K562 (cell line): ENCODE results near the gene TREX2. TPM values are rescaled to one million over a fixed set of nuclear protein-coding genes. Genes with fewer than 3 reads are reported as not detected.

Experiments
- ATAC-seq: fragments of 200-7000 bp; cut with Tn5 transposase; 3 replicates; pipeline ENCODE4 v1.9.1; 2020; ENCODE audit warnings: moderate library complexity
- BruUV-seq: library from RNA; stranded (reverse); fragments of 400-500 nt; replicated peaks from 2 replicates; lab custom pipeline; 2021; lab: Mats Ljungman, UMichigan
- CTCF ChIA-PET: fragments of 300-600 bp; formaldehyde crosslinking; extraction: SDS; loops from one replicate; lab custom pipeline; 2021; ENCODE audit warnings: low intra/inter-chr PET ratio; lab: Yijun Ruan, JAX
- POLR2A ChIA-PET: fragments of 300-600, 350-650 bp; sonication (Branson Sonifier 250); formaldehyde crosslinking; extraction: SDS; loops from one replicate; lab custom pipeline; 2021; ENCODE audit warnings: antibody characterized with exemption, inconsistent platforms; lab: Yijun Ruan, JAX
- DNase-seq, 4 experiments: peaks; one replicate each; pipeline versions ENCODE4 v3.0.0 to v3.0.0-alpha.2; 2011 to 2018; ENCODE audit warnings: low spot score in 3 of 4, mixed read lengths in 3 of 4; ENCODE audit errors: extremely low read depth in 1 of 4
- FAIRE-seq: peaks from 2 replicates; lab custom pipeline; 2011; peaks lifted over from hg19 to GRCh38; lab: Jason Lieb, UNC
- H2AFZ ChIP-seq: 2 replicates; pipeline ENCODE4 v1.6.0; 2011; ENCODE audit warnings: low read depth, low read length, control low read depth, inconsistent platforms
- H3K27ac ChIP-seq: fragments of 200-600 bp; 3 replicates; pipeline ENCODE4 v1.8.0; 2011; ENCODE audit warnings: low read depth, mild to moderate bottlenecking, control low read depth, inconsistent platforms, low read length, moderate library complexity, mixed read lengths; ENCODE audit errors: extremely low read depth
- H3K27me3 ChIP-seq, 2 experiments: fragments of 300-600 bp in 1 of 2; 2 replicates in 1 of 2; 3 replicates in 1 of 2; pipeline versions ENCODE4 v1.6.0 to v1.8.0; 2011; ENCODE audit warnings: inconsistent platforms in 2 of 2, low read length in 2 of 2, mild to moderate bottlenecking in 1 of 2, mixed read lengths in 1 of 2, moderate library complexity in 1 of 2; ENCODE audit not compliant: control insufficient read depth in 2 of 2, insufficient read depth in 2 of 2
- H3K36me3 ChIP-seq: fragments of 300-600 bp; 3 replicates; pipeline ENCODE4 v1.8.0; 2011; ENCODE audit warnings: mild to moderate bottlenecking, low read length, inconsistent platforms; ENCODE audit not compliant: control insufficient read depth, insufficient read depth
- H3K4me1 ChIP-seq, 2 experiments: fragments of 200-600 bp in 1 of 2; replicated peaks in 1 of 2; 2 replicates in 1 of 2; 3 replicates in 1 of 2; pipeline versions ENCODE4 v1.5.1 to v1.8.0; 2011; ENCODE audit warnings: inconsistent platforms in 2 of 2, low read length in 2 of 2, mild to moderate bottlenecking in 1 of 2, mixed read lengths in 1 of 2, moderate library complexity in 1 of 2; ENCODE audit not compliant: control insufficient read depth in 2 of 2, insufficient read depth in 2 of 2
- H3K4me2 ChIP-seq: 2 replicates; pipeline ENCODE4 v1.6.1; 2011; ENCODE audit warnings: low read length, control low read depth, inconsistent platforms, mixed read lengths; ENCODE audit not compliant: insufficient read depth
- H3K4me3 ChIP-seq: fragments of 200-600 bp; sonication (generic), shearing (Covaris generic); 2 replicates; pipeline ENCODE4 v1.5.1; 2016; ENCODE audit warnings: control low read depth, inconsistent platforms
- H3K79me2 ChIP-seq: fragments of 200-600 bp; 3 replicates; pipeline ENCODE4 v1.8.0; 2011; ENCODE audit warnings: low read length, inconsistent platforms; ENCODE audit not compliant: control insufficient read depth, insufficient read depth
- H3K9ac ChIP-seq, 2 experiments: 2 replicates each; pipeline versions ENCODE4 v1.6.0 to v1.6.1; 2011; ENCODE audit warnings: low read depth in 2 of 2, low read length in 2 of 2, control low read depth in 1 of 2, inconsistent platforms in 1 of 2, mild to moderate bottlenecking in 1 of 2, mixed read lengths in 1 of 2; ENCODE audit not compliant: insufficient read depth in 1 of 2
- H3K9me1 ChIP-seq: one replicate; pipeline ENCODE4 v1.6.0; 2011; ENCODE audit warnings: inconsistent platforms, mild to moderate bottlenecking, low read length, moderate library complexity; ENCODE audit not compliant: control insufficient read depth, insufficient read depth
- H3K9me3 ChIP-seq: replicated peaks from 2 replicates; pipeline ENCODE4 v1.5.1; 2011; ENCODE audit warnings: low read depth, low read length, inconsistent platforms; ENCODE audit not compliant: control insufficient read depth, insufficient read depth
- H4K20me1 ChIP-seq: replicated peaks from 2 replicates; pipeline ENCODE4 v1.6.1; 2011; ENCODE audit warnings: low read length, inconsistent platforms, mixed read lengths; ENCODE audit not compliant: control insufficient read depth, insufficient read depth
- HNRNPK ChIP-seq: fragments of 200-400 bp; formaldehyde crosslinking; IDR thresholded peaks from one replicate; pipeline ENCODE4 v1.6.1; 2018; ENCODE audit warnings: mild to moderate bottlenecking, low read depth, low read length; ENCODE audit not compliant: poor library complexity, severe bottlenecking
- JUN ChIP-seq, 2 experiments: sonication (generic) in 1 of 2; formaldehyde crosslinking in 1 of 2; IDR thresholded peaks; 2 replicates each; pipeline versions ENCODE4 v1.6.1 to v1.8.0; 2012 to 2022; ENCODE audit warnings: borderline replicate concordance in 2 of 2, mild to moderate bottlenecking in 2 of 2, improper control_type of control experiment in 1 of 2, low read depth in 1 of 2, low read length in 1 of 2, missing genetic modification reagents in 1 of 2
- MEF2A ChIP-seq: IDR thresholded peaks from 2 replicates; pipeline ENCODE4 v1.6.1; 2011; ENCODE audit warnings: low read depth, mild to moderate bottlenecking, low read length, moderate library complexity; ENCODE audit not compliant: control insufficient read depth
- PHF21A ChIP-seq: fragments of 450-650 bp; IDR thresholded peaks from 2 replicates; pipeline ENCODE4 v1.6.1; 2017; ENCODE audit warnings: low read depth, borderline replicate concordance
- SRSF7 ChIP-seq: fragments of 200-400 bp; formaldehyde crosslinking; optimal IDR thresholded peaks from 2 replicates; pipeline ENCODE3; 2017; ENCODE audit warnings: mild to moderate bottlenecking, low read depth, low read length
- ZBTB1 ChIP-seq: sonication (generic); formaldehyde crosslinking; IDR thresholded peaks from 2 replicates; pipeline ENCODE4 v1.8.1; 2023; ENCODE audit warnings: missing genetic modification reagents, low read depth, mild to moderate bottlenecking, borderline replicate concordance
- ZNF436 ChIP-seq: fragments of 250-450, 450-650 bp; sonication (Bioruptor Pico); formaldehyde crosslinking; IDR thresholded peaks from 2 replicates; pipeline ENCODE4 v1.7.0; 2020; ENCODE audit warnings: mild to moderate bottlenecking
- WGBS: fragments of 100-300 bp; shearing (Covaris generic); methylation state at CpG from one replicate; pipeline ENCODE4 v1.1.6; 2016; ENCODE audit warnings: low coverage, mixed read lengths; ENCODE audit not compliant: insufficient coverage; ENCODE audit errors: missing lambda C conversion rate; 5-methylcytosine and 5-hydroxymethylcytosine counted together
- in situ Hi-C: fragments of 300-500 bp; cut with MboI; formaldehyde crosslinking; loops from 4 replicates; pipeline ENCODE4 v1.15.0; 2018; ENCODE audit warnings: inconsistent platforms, mixed read lengths
- intact Hi-C: fragments of 100-400 bp; cut with micrococcal nuclease; formaldehyde crosslinking; loops from 2 replicates; pipeline ENCODE4 v1.14.2; 2022
- polyA plus RNA-seq, 8 experiments: library from polyadenylated mRNA; depleted of rRNA in 4 of 8; stranded (reverse) in 5 of 8; unstranded in 3 of 8; fragments of >200 nt; fragmentation: Nextera tagmentation in 2 of 8; fragmentation: Illumina TruSeq in 1 of 8; extraction: Ambion mirVana in 2 of 8; extraction: Trizol in 1 of 8; gene quantifications; 2 replicates each; pipeline versions ENCODE4 v1.2.1 to v1.2.3, GENCODE V29; 2011 to 2014; ENCODE audit warnings: inconsistent platforms in 1 of 8, missing spikeins in 1 of 8
- total RNA-seq, 7 experiments: library from RNA; depleted of rRNA in 6 of 7; stranded (reverse); fragments of >200 nt in 6 of 7; fragmentation: Illumina TruSeq in 2 of 7; extraction: Trizol in 2 of 7; gene quantifications; 2 replicates each; pipeline versions ENCODE4 v1.2.1 to v1.2.3, GENCODE V29; 2011 to 2021; ENCODE audit warnings: low replicate concordance in 1 of 7

The TREX2 gene
- total and polyA plus RNA-seq, 9 of the 15 experiments (the other 6 are each of a cell fraction or from before 2014, with no cell fraction given): 0.07 to 1.5 (median 0.33) TPM; not detected in 2

GRCh38 chrX:153477901-153478300 is 32.0 kb upstream of the TREX2 start:
- Histone ChIP-seq H3K4me2 (no peak overlapping the region), H3K9me3 (no peaks in the 10 kb centered on the region), H3K4me3 (no peak overlapping the region), H3K36me3 (no peaks in the 10 kb centered on the region), H3K79me2 (no peaks in the 10 kb centered on the region), H2AFZ (no peak overlapping the region), H4K20me1 (no peaks in the 10 kb centered on the region), H3K4me1 (peaks cover 4 to 54% of the 10 kb centered on the region in 2 experiments; a peak in 4 of 5 replicates), H3K27me3 (no peaks in the 10 kb centered on the region), H3K27ac (no peak overlapping the region), H3K9me1 (no peaks in the 10 kb centered on the region), H3K9ac (no peak overlapping the region)
- TF ChIP-seq JUN (IDR thresholded peaks at IDR 0.05; ENCODE audit: borderline replicate concordance, low read depth, low read length) (no peak), JUN (CRISPR knock-in tag; IDR thresholded peaks at IDR 0.05; ENCODE audit: borderline replicate concordance) (no peak), ZNF436 (CRISPR knock-in tag) (no peak), SRSF7 (no peak), MEF2A (no peak), PHF21A (no peak), ZBTB1 (no peak), HNRNPK (no peak)
- in situ Hi-C loops (no loop called here), intact Hi-C loops (no loop called here)
- no peak for DNase-seq
- WGBS: 25% methylated on average over 8 of the region's 9 CpGs
- FAIRE-seq: no peak
- no peak for ATAC-seq
- ChIA-PET POLR2A (interaction anchor here (0.5 to 0.6 kb wide), 2 partner anchors 9 to 30 kb away, joined by 3 read pairs; no protein-coding TSS in a partner anchor), CTCF (no interaction called here)
- no TSS peak for BruUV-seq
